Glutamatergic neuron (in vitro differentiated cells): ENCODE data around the gene SMARCA1. TPM values are rescaled to one million over a fixed set of nuclear protein-coding genes. Genes with fewer than 3 reads are reported as not detected.
A peak's percentile ranks its signal among the peaks of the same experiment; 100 is the strongest.

Experiments
- DNase-seq: peaks from one replicate; pipeline ENCODE4 v3.0.0; 2022
- H3K27ac Mint-ChIP-seq: one replicate; pipeline ENCODE4 v1.8.0; 2020; ENCODE audit warnings: mild to moderate bottlenecking, mixed read lengths, inconsistent platforms; ENCODE audit not compliant: unreplicated experiment
- H3K27me3 Mint-ChIP-seq: one replicate; pipeline ENCODE4 v1.8.0; 2020; ENCODE audit warnings: mild to moderate bottlenecking, moderate library complexity, mixed read lengths, inconsistent platforms; ENCODE audit not compliant: unreplicated experiment
- H3K36me3 Mint-ChIP-seq: one replicate; pipeline ENCODE4 v1.8.0; 2020; ENCODE audit warnings: mild to moderate bottlenecking, mixed read lengths, inconsistent platforms; ENCODE audit not compliant: unreplicated experiment
- H3K4me1 Mint-ChIP-seq: one replicate; pipeline ENCODE4 v1.8.0; 2020; ENCODE audit warnings: mild to moderate bottlenecking, low read depth, mixed read lengths, inconsistent platforms; ENCODE audit not compliant: unreplicated experiment
- H3K4me3 Mint-ChIP-seq: one replicate; pipeline ENCODE4 v1.8.0; 2020; ENCODE audit warnings: mild to moderate bottlenecking, mixed read lengths, inconsistent platforms; ENCODE audit not compliant: unreplicated experiment
- H3K9me3 Mint-ChIP-seq: one replicate; pipeline ENCODE4 v1.8.0; 2020; ENCODE audit warnings: mild to moderate bottlenecking, moderate library complexity, mixed read lengths, inconsistent platforms; ENCODE audit not compliant: unreplicated experiment
- CTCF ChIP-seq: fragments of 200-600 bp; sonication (generic); IDR thresholded peaks from one replicate; pipeline ENCODE4 v1.5.0; 2021; ENCODE audit not compliant: partially characterized antibody, unreplicated experiment
- total RNA-seq: library from RNA; stranded (reverse); fragmentation: NEBNext Ultra II Directional; extraction: Animal tissue kit (Norgen Biotek cat#: 25700); gene quantifications from one replicate; pipeline ENCODE4 v1.2.1, GENCODE V29; 2021; ENCODE audit not compliant: unreplicated experiment

The SMARCA1 gene
- total RNA-seq, 1 donor from 2014 or later, result 55.7 TPM

GRCh38 chrX:129522184-129523078, 859 bp downstream of the SMARCA1 start:
- Mint-ChIP-seq H3K4me3 (peak overlapping the region; percentile 86), H3K36me3 (no peaks in the 10 kb centered on the region), H3K27ac (peak overlapping the region; percentile 83), H3K4me1 (peaks cover 3% of the 10 kb centered on the region), H3K9me3 (peaks cover 4% of the 10 kb centered on the region), H3K27me3 (peaks cover 4% of the 10 kb centered on the region)
- no peak for TF ChIP-seq CTCF
- DNase-seq, result peak; percentile 72

GRCh38 chrX:129520151-129520550, 3.1 kb downstream of the SMARCA1 start:
- TF ChIP-seq CTCF, result no peak
- Mint-ChIP-seq H3K4me3 (peak overlapping the region; percentile 9), H3K4me1 (peaks cover 3% of the 10 kb centered on the region), H3K36me3 (no peaks in the 10 kb centered on the region), H3K27me3 (peaks cover 4% of the 10 kb centered on the region), H3K27ac (no peak overlapping the region), H3K9me3 (peaks cover 4% of the 10 kb centered on the region)
- no peak for DNase-seq

- H3K36me3 Mint-ChIP-seq, result no peaks in the 10 kb centered on the region
- H3K27me3 Mint-ChIP-seq, result no peaks in the 10 kb centered on the region
- H3K9me3 Mint-ChIP-seq, result no peaks in the 10 kb centered on the region
- H3K27ac Mint-ChIP-seq, result no peak overlapping the region
- no peak for DNase-seq
- no peak for TF ChIP-seq CTCF
- H3K4me1 Mint-ChIP-seq, result peaks cover 3% of the 10 kb centered on the region
- no peak overlapping the region for H3K4me3 Mint-ChIP-seq
Measured at GRCh38 chrX:129516402-129516801, 6.9 kb downstream of the SMARCA1 start.

GRCh38 chrX:129512409-129512808, 10.9 kb downstream of the SMARCA1 start:
- DNase-seq, result no peak
- H3K9me3 Mint-ChIP-seq, result no peaks in the 10 kb centered on the region
- no peaks in the 10 kb centered on the region for H3K36me3 Mint-ChIP-seq
- no peaks in the 10 kb centered on the region for H3K4me1 Mint-ChIP-seq
- no peak for TF ChIP-seq CTCF
- H3K4me3 Mint-ChIP-seq, result no peak overlapping the region
- H3K27ac Mint-ChIP-seq, result no peak overlapping the region
- H3K27me3 Mint-ChIP-seq, result no peaks in the 10 kb centered on the region

- no peak for TF ChIP-seq CTCF
- no peak overlapping the region for H3K27ac Mint-ChIP-seq
- no peaks in the 10 kb centered on the region for H3K9me3 Mint-ChIP-seq
- no peak overlapping the region for H3K4me3 Mint-ChIP-seq
- H3K4me1 Mint-ChIP-seq, result no peaks in the 10 kb centered on the region
- DNase-seq, result no peak
- no peaks in the 10 kb centered on the region for H3K36me3 Mint-ChIP-seq
- H3K27me3 Mint-ChIP-seq, result no peaks in the 10 kb centered on the region
Measured at GRCh38 chrX:129511689-129512088, 11.6 kb downstream of the SMARCA1 start.
